ENCODE measurements around the gene HTR7.

DNA sequence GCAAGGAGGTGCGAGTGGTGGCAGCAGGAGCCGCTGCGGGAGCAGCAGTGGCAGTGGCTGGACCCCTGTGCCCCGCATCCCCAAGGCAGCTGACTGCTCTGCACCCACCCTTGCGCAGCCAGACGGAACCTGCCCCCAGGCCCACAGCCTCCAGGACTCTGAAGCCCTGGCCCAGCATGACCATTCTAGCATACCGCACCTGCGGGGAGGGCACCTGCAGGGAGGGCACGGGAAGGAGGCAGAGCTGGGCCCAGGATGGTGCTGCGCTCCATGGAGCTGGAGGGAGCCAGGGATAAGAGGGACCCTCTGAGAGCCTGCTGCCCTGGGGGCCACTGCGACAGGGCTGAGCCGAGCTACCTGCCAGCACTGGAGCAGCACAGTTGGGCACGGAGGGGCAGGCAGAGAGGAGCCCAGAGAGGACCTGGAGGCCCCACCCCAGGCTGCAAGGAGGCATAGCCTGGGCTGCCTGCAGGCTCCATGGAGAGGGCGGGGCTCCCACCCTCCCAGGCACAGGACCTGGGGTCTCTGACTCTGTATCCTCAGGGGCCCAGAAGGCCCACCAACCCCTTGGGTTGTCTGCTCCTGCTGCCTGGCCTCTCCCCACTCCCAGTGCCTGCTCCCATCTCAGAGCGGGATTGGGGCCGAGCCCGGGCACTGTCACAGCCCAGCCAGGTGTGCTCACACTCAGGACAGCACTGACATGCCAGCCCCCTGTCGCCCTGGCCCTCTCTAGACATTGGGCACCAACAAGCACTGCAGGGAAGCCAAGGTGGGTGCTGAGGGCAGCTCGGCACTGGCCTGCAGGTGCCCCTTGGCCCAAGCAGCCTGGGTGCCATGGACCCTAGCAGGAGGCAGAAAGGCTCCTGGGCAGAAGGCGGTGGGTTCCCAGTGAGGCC lies 87.6 kb downstream of the HTR7 start:
- TF ChIP-seq, protein P1, sequence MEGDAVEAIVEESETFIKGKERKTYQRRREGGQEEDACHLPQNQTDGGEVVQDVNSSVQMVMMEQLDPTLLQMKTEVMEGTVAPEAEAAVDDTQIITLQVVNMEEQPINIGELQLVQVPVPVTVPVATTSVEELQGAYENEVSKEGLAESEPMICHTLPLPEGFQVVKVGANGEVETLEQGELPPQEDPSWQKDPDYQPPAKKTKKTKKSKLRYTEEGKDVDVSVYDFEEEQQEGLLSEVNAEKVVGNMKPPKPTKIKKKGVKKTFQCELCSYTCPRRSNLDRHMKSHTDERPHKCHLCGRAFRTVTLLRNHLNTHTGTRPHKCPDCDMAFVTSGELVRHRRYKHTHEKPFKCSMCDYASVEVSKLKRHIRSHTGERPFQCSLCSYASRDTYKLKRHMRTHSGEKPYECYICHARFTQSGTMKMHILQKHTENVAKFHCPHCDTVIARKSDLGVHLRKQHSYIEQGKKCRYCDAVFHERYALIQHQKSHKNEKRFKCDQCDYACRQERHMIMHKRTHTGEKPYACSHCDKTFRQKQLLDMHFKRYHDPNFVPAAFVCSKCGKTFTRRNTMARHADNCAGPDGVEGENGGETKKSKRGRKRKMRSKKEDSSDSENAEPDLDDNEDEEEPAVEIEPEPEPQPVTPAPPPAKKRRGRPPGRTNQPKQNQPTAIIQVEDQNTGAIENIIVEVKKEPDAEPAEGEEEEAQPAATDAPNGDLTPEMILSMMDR (IDR thresholded peaks at IDR 0.05; ENCODE audit: insufficient read depth, low read length, poor library complexity, severe bottlenecking): no peak
- no peak for TF ChIP-seq EZH2phosphoT487 (conservative IDR thresholded peaks at IDR 0.05; ENCODE audit: low read length)

All from SU-DHL-6 (cell line).